Renal pelvis (tissue), 4 donors: ENCODE measurements around the gene ABL2. TPM values are rescaled to one million over a fixed set of nuclear protein-coding genes. Genes with fewer than 3 reads are reported as not detected.

ENCODE experiments used
- DNase-seq: peaks from one replicate; pipeline ENCODE4 v3.0.0-alpha.2; 2013
- polyA plus RNA-seq, 3 donors: library from polyadenylated mRNA; unstranded; fragments of 120-200 nt; gene quantifications; one replicate each; pipeline ENCODE4 v1.2.1, GENCODE V29; 2013; ENCODE audit not compliant: insufficient read length in 3 of 3

ABL2 gene
- polyA plus RNA-seq, 3 donors: 8.3 to 13.0 (median 12.6) TPM

DNA sequence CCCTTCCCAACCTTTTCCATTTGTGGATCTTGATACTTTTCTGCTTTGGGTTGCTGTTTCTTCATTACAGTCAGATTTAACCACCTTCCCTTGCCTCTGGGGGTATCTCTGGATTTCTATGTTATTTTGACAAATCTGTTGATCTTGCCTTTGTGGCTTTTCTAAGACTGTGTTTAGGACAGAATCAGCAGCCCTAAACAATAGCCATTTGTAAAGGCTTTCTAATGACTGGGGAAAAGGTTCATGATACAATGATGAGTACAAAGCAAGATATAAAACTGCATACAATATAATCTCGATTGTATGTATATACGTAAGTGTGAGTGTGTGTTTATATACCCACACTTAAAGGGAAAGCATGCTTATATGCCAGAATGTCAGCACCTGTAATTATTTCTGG is 176.0 kb downstream of the ABL2 start:
- DNase-seq: no peak

GRCh38 chr1:179052776-179053175 is 176.7 kb downstream of the ABL2 start:
- no peak for DNase-seq

Other genes with a start within 250 kb of the ABL2 start
- gene FAM20B, start 203.8 kb downstream of the ABL2 start, polyA plus RNA-seq: 10 to 100 TPM; 36.9 to 42.5 (median 40.1) TPM
- 10 to 100 TPM; 21.9 to 26.3 (median 24.2) TPM for gene TOR3A, start 147.6 kb downstream of the ABL2 start, polyA plus RNA-seq
- gene SOAT1, start 64.1 kb upstream of the ABL2 start, polyA plus RNA-seq: 10 to 100 TPM; 27.9 to 33.4 (median 29.5) TPM
- gene AXDND1, start 136.3 kb upstream of the ABL2 start, polyA plus RNA-seq: 10 to 100 TPM; 10.8 to 37.7 (median 27.6) TPM